GM19438 (cell line): ENCODE data around the gene IMMT.
"Not testable (repeated sequence)": the region's sequence is repeated elsewhere in the genome, so short reads cannot be mapped to it uniquely, and the experiment has no call there.

Experiments used
- ATAC-seq: cut with Tn5 transposase; IDR thresholded peaks from one replicate; pipeline ENCODE4 v1.9.1; 2021; ENCODE audit warnings: low read depth; ENCODE audit not compliant: unreplicated experiment

IMMT gene

DNA sequence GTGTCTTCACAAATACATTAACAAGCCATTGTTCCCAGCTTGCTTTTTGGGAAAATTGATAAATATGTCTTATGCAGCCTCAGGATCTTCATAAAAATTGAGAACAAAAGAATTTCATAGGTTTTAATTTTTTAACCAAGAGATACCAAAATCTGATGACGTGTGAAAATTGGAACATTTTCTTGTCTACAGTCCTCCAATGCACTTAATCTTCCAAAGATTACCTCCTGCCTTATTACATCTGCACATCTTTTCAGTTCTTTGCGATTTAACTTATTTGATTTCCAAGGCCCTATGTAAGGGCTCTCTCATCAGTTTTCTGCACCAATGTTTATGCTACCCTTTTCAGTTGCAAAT is 7.1 kb upstream of the IMMT start:
- ATAC-seq = no peak

DNA sequence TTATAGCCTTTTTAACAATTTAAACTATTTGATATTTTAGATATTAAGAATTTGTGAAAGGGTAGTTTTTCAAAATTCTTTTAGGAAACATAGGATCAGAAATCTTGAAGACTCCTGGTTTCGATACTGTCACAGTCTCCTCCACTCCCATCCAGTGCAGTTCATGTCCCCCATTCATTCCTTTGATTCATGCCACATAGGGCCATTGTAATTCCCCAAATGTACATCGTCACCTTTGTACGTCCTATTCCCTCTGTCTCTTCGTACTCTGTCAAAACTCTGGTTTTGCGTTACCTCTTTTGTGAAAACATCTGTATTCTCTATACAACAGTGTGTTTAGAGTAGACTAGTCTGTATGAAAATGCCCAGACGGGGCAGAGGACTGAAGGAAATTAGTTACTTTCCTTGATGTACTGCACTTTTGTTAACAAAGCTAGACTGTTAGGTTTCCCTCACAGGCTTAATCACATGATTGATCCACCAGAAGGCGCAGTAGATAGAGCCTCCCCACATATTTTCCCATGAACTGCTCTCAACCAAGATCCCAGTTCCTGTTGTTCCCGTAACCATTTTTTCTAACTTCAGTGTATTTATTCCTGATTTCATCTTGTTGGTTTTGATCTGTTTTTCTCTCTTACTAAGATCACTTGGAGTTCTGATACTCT is 6.5 kb upstream of the IMMT start:
- no peak for ATAC-seq

GRCh38 chr2:86200564-86200963 is 5.3 kb upstream of the IMMT start:
- ATAC-seq = not testable (repeated sequence)

DNA sequence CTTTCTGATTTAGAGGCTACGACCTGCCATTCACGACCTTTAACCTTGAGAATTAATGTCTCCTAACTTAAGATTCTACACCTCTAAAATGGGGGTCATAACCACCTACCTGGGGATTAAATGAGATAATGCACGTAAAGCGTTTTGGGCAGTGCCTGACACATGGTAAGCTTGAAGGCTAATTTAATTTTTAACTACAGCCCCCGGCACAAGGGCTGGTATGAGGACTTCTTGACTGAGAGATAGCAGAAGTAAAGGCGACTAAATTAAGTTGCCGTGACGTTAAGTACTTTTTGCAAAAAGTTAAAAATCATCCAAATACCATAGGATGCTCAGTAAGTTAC is 4.5 kb upstream of the IMMT start:
- ATAC-seq = no peak

DNA sequence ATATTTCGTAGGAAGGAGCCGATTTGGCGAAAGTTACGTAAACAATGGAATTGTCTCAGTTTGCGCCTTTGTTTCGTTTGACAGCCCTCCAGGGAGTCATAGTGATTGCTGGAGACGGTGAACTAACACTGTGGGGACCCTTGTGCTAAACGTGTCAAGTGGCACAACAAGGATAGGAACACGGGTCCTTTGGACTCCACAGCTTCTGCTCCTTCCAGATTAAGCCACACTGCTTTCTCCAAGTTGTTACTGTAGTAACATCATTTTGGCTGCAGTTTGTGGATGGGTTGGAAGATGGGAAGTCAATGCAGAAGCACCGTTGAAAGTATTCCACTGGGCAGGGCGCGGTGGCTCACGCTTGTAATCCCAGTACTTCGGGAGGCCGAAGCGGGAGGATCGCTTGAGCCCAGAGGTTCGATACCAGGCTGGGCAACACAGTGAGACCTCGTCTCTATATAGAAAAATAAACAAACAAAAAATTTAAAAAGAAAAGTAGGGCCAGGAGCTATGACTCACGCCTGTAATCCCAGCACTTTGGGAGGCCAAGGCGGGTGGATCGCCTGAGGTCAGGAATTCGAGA is 636 bp upstream of the IMMT start:
- ATAC-seq = no peak

- ATAC-seq = no peak
These were observed 559 bp downstream of the IMMT start for GRCh38 chr2:86194751-86195054.

- no peak for ATAC-seq
These were observed 1.2 kb downstream of the IMMT start for GRCh38 chr2:86193901-86194567.

GRCh38 chr2:86189782-86190416 is 5.4 kb downstream of the IMMT start:
- ATAC-seq = no peak

DNA sequence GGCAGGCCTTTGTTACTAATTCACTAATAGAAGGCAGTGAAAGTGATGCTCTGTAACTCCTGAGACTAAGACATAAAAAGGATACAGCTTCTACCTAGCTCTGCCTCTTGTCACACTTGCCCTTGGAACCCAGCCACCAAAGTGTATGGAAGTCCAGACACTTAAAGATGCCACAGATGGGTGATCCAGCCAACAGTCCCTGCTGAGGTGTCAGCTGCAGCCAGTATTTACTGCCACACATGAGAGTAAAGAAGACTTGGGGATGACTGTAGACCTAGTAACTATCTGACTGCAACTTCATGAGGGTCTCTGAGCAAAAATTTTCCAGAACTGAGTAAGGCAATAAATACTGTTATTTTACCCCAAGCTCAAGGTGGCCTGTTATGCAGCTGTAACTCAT is 8.8 kb downstream of the IMMT start:
- no peak for ATAC-seq

DNA sequence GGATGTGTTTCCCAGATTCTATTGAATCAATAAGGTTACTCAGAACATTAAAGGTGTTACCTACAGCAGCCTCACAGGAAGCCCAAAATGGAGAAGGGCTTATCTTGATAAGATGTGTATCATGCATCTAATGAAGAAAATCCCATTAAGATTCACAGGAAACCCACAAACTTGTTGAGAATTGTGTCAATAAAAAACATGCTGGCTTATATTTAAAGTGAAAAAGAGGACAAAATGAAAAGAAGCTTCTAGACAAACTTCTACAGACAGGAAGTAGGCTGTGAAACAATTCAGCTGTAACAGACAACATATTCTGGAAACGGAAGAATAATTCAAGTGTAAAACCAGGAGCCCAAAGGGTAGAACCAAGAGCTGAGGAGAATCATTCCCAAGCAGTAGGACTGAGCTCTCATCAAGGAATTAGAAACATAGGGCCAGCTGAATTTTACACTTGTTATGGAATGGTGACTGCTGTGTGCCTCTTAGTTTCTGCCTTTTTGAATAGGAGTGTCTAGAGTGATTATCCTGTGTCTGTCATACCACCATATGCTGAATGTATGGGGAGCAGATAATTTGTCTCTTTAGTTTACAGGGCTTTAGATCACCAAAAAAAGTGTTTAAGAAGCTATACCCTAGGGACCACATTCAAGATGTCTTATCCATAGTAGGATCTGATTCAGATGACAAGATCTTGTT is 9.6 kb downstream of the IMMT start:
- ATAC-seq = no peak

DNA sequence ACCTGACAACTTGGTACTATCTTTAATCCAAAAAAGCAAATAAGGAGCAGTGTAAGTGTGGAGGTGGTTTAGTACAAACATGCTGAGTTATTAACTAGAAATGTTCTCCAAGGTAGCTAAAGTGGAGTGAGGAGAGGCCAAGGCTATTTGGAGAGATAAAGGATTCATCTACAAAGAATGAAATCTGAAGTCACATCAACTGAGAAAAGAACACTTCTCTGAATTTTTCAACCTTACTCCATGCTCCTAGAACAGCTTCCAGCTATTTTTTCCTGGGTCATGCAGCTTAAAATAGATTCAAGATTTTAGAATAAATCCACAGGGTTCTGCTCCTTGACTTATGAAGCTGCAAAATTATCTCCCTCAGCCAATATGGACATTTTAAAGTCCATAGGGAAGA is 18.7 kb downstream of the IMMT start:
- ATAC-seq = no peak

- ATAC-seq = no peak
These were observed 19.4 kb downstream of the IMMT start for GRCh38 chr2:86175828-86176227.

GRCh38 chr2:86174445-86174844 is 20.8 kb downstream of the IMMT start:
- no peak for ATAC-seq

- no peak for ATAC-seq
These were observed 22.7 kb downstream of the IMMT start for GRCh38 chr2:86172610-86173009.

DNA sequence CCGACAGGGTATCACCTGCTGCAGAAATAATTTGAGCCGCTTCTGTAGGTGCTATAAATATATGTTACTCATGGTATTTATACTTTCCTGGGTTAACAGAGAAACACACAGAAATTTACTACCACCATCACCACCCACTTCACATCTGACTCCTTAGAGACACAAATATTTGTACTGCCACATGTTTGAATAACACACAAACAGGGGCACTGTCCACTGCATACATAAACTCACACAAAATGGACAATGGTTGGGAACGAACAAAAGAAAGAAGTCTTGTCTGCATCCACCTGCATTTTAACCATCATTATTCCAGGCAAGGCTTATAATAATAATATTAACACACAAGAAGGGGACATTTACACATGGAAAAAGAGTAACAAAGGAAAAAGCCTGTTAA is 24.0 kb downstream of the IMMT start:
- ATAC-seq = no peak

DNA sequence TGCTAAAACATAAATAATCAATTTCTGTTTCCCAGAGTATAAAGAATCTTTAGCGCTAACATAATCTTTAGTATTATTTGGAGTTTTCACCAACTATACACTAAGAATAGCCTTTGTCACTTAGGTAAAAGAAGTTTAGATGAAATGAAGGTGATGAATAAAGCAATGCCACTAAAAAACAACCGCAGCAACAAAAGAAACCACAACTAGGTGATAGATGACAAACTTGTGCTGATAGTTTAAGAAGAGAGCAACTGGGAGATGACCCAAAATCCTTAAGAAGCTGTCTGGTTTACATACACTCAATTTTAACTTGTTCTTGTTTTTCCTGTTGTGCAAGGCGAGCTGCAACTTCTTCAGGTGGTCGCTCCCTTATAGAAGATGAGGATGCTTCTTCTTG is 24.8 kb downstream of the IMMT start:
- no peak for ATAC-seq

DNA sequence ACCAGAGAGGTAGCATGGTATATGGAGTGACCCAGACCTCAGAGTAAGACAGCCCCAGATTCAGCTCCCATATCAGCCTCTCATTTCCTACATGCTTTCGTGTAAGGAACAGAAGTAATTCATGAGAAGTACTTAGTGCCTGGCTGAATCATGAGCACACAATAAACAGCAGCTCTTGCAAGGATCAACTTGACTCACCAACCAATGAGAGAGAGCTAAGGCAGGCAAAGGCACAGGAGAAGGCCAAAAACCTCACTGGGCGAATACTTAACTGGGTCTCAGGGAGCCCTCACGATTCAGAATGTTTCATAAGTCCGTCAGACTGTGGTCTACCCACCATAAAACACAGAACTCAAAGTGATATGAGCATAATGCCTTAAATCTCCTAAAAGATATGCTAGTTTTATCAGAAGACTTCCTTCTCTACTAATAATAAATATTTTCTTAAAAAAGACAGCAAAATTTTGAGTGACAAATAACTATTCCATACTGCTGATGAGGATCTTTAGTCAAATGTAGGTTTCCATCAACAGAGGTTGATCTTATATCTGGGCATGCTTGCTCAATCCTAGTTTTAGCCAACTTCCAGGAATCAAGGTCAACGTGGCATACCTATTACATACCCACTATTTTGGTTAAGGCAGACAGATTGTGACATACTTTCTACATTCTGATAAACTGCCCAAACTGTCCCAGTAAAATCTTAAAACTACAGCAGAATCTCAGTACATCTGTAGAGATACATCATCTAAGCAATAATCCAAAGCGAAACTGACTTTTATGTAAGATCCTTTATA is 34.9 kb downstream of the IMMT start:
- no peak for ATAC-seq

GRCh38 chr2:86158286-86158685 is 37.0 kb downstream of the IMMT start:
- ATAC-seq = no peak

DNA sequence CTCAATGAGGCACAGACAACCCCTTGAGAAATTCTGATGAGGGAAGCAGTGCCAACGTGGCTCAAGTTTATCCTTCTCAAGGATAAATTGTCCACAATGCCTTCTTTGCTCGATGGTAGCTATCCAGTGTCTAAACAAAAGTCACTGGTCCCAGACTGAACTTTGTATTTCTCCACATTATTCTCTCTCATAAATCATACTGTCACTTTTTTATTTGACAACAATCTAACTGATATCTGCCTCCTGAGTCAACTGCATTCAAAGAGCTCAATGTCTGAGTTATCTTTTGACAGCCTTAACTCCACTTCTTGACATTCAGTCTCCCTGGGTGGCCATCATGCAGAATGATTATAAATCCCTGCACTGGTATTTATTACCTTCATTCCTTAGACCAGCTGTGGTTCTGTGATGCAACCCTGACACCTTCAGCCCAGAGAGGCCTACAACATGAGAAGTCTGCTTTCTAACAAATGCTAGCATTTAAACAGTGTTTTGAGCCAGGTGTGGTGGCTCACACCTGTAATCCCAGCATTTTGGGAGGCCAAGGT is 38.2 kb downstream of the IMMT start:
- no peak for ATAC-seq

DNA sequence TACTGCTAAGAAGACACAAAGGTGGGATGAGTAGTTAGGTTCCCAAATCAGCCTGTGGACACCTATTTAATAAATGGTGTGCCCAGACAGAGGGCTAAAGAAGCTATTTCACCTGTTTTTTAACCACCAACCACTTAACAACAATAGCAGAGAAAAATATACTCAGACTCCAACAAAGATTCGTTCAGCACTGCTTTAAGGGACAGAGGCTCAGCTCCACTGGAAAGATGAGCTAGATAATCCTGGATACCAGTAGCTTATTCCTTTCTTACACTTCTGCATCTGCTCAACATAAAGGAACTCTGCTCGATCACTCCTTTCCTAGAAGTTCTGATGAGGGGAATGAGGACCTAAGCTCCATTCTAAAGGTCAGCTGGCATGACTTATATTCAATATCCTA is 44.8 kb downstream of the IMMT start:
- ATAC-seq = no peak
